ENCODE data around the gene BEGAIN.

- TF ChIP-seq CTCF (conservative IDR thresholded peaks at IDR 0.05; ENCODE audit: low read length) (no peak), EZH2phosphoT487 (IDR thresholded peaks at IDR 0.05; ENCODE audit: borderline replicate concordance, low read depth, low read length) (no peak)
Observed at GRCh38 chr14:100594625-100594951, 7.4 kb upstream of the BEGAIN start.
